SH-SY5Y (cell line): ENCODE results near the gene LRRC17.

Experiments used
- GATA2 ChIP-seq: IDR thresholded peaks from 2 replicates; pipeline ENCODE4 v1.6.1; 2011; ENCODE audit warnings: mild to moderate bottlenecking, low read depth, low read length
- GATA3 ChIP-seq: IDR thresholded peaks from 2 replicates; pipeline ENCODE4 v1.6.1; 2011; ENCODE audit warnings: low read depth, mild to moderate bottlenecking, low read length, moderate library complexity

The LRRC17 gene

GRCh38 chr7:102985176-102985783, 72.5 kb downstream of the LRRC17 start:
- TF ChIP-seq GATA3 (no peak), GATA2 (no peak)

DNA sequence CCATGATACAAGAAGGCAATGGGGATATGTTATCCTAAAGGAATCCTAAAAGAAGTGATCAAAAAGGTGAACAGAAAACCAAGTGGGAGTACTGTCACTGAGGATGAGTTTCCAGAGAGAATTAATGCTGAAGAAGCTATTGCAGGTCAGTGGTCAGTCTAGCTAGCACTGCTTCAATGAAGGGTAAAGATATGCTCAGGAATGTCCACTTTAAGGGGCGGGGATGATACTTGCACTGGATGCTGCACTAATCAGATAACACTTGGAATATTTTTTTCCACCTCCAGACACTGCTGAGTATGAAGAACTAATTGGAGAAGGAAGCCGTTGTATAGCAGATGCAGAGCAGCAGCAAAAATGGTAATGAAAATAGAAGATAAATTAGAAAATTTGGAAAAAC, 75.3 kb downstream of the LRRC17 start:
- no peak for TF ChIP-seq GATA3
- TF ChIP-seq GATA2: no peak

DNA sequence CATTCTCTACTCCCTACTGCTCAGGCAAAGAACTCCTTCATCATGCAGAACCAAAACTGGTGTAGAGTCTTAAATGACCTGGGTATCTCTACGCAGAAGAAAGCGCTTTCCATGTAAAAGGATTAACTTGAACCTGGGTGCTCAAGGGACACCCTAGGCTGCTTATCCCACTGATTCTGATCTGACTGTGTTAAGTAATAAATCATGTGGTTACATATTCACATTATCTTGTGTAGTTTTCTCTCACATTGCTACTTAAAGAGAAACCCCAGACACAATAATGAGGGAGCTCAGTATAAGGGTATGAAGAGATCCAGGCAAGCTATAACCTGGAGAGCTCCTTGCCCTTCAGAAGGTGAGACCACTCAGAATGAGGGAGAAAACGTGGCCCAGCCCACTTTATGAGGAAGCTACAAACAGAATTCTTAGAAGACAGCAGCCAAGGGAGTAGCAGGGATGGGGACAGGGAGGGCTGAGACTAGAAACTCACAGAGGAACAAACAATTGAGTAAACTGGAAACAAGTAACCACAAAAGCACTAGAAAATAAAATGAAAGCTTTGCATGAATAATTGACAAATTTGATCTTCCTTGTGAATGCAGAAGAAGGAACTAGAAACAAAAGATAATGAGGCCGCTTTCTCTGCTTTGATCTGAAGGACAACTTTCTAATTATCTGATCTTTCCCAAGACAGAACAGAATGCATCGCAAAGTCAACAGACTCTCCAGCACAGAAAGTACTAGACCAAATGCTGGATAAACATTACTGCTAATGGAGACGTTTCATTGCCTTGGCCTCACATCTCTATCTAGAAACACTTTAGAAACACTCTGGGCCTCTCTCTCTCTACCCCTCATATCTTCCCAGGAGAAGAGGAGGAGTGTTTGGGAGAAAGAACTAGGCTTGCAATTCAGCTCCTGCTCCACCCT, 76.1 kb downstream of the LRRC17 start:
- TF ChIP-seq GATA3 (no peak), GATA2 (no peak)

DNA sequence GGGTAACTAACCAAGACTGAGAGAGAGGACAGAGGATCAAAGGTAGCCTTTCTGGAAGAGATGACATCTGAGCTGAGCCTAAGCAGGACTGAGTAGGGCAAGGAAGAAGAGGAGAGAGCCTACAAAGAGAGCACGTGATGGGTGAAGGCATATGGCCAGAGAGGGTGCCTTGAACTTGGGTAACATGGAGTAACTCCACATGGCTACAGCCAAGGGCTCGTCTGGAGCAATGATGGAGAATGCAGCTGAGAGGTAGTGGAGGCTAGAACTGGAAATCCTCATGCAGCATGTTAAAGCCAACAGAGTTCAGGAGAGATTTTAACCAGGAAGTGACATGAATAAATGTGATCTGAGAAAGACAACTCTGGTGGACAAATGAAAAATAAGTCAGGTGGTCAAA, 77.8 kb downstream of the LRRC17 start:
- no peak for TF ChIP-seq GATA2
- no peak for TF ChIP-seq GATA3

- TF ChIP-seq GATA3 (no peak), GATA2 (no peak)
These were observed 78.3 kb downstream of the LRRC17 start for GRCh38 chr7:102991077-102991539.

- TF ChIP-seq GATA2: no peak
- no peak for TF ChIP-seq GATA3
These were observed 78.9 kb downstream of the LRRC17 start for GRCh38 chr7:102991540-102992214.

- TF ChIP-seq GATA3 (no peak), GATA2 (no peak)
These were observed 79.7 kb downstream of the LRRC17 start for GRCh38 chr7:102992509-102992937.

DNA sequence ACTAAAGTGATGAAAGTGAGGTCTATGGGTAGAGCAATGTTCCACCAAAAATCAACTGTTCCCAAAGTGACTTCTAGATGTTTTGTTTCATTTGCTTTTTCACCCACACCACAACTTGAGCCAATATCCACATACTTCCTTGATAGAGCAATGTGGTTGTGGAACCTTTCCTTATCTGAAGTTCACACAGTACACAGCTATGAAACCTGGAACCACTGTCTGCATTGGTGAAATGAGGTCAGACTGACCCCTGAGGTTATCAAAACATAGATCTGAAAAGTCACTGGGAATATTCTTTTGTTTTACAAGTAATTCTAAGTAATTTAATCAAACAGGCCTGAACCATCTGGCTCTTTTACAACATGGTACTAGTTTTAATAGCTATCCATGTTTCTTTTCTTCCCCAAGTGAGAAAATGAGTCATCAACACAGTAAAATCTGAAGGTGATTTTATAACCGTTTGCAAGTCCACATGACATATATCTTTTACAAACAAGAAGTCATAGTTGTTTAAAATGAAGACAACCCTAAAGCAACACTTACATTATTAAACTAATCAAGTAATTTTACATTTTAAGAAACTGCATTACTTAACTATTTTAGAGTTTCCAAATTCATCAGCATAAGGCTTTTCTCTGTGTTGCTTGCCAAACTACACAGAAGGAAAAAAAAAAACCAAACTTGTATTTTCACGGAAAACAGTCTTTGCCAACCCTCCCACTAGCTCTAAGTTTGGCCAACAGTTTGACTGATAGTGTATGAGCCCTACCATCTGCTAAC, 80.3 kb downstream of the LRRC17 start:
- no peak for TF ChIP-seq GATA3
- TF ChIP-seq GATA2: no peak

DNA sequence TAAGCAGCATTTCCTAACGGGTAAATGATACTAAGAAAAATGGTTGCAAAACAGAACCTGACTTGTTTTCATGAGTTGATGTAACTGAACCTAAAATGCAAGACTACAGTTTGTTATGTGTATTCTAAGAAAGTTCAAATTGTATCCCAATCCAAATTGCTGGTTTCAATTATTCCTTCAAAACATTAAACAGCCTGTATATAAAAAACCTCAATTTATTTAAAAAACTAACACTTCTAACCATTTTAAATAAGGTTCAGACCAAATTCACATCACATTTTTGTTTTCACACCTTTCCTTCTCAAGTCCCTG, 80.9 kb downstream of the LRRC17 start:
- TF ChIP-seq GATA3: no peak
- no peak for TF ChIP-seq GATA2

DNA sequence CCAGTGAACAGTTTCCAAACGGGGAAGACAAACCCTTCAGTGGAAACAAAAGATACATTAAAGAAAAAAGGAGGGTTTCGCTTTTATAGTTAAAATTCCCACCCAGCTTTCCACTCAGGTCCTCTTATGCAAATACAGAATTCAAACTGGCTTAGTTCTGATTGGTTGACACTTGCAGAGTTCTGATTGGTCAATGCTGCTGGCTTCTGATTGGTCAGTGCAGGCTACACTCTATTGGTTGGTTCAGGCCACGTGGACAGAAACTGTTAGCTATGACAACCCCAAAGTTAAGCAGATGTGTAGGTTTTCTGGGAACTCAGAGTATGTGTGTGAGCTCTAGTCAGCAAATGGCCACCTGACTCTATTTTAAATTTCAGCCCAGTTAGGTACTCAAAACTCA, 81.8 kb downstream of the LRRC17 start:
- TF ChIP-seq GATA2 (no peak), GATA3 (no peak)
